ENCODE measurements around the gene PEX3.
A peak's percentile ranks its signal among the peaks of the same experiment; 100 is the strongest.

The PEX3 gene

DNA sequence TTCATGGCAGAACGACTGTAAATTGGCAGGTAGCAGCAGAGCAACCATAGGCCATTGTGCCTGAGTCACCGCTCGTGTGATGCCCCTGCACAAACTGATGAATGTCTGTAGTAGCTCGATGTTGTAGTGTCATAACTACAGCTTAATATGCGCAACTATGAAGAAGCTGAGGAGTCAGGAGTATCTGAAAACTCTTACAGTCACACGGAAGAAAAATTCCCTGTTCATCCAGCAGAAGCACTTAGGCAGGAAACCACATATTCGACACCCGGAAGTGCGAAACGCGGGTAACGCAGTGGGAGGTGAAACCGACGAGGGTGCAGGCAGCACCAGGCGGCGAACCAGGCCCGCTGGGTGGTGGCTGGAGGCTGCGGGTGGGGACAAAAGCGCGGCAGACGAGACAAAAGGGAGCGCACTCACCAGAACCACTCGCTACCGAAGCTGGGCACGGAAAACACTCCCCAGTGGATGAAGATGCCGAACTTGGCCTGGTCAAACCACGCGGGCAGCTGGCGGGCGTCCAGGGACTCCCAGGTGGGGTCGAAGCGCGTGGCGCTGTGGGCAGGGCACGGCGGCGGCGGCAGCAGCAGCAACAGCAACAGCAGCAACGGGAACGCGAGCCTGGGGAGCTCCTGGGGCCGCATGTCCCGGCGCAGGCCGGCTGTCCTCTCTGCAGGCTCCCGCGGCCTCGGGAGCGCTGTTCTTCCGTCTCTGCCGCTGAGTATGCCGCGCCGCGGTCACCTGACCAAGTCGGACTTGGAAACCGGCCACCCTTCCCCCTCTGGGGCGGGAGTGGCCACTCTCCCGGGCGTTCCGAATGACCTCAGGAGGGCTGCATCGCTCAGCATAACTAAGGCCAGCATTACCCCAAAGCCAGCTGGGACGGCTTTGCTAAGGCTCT lies 60.6 kb downstream of the PEX3 start, which contains the start of gene FUCA2:
Gene FUCA2, minus strand, starts transcription at position 730 of the 901 bp plus-strand sequence. Its CDS starts 86 bp downstream, at position 644.
- H3K27me3 ChIP-seq (ENCODE audit: insufficient read depth, poor library complexity, severe bottlenecking), result no peaks in the 10 kb centered on the region
- peak within 1 kb of the TSS; percentile 82 for H3K27ac ChIP-seq (replicated peaks)
- peak within 1 kb of the TSS; percentile 57 for H3K4me3 ChIP-seq (replicated peaks; ENCODE audit: insufficient read depth, low read length)
- TF ChIP-seq SPI1 (IDR thresholded peaks at IDR 0.05; ENCODE audit: borderline replicate concordance, low read depth) (no peak), REST (IDR thresholded peaks at IDR 0.05; ENCODE audit: insufficient replicate concordance, low read depth) (peak; percentile 57), GABPA (IDR thresholded peaks at IDR 0.05; ENCODE audit: low read depth) (peak; percentile 62), POLR2AphosphoS5 (IDR thresholded peaks at IDR 0.05; ENCODE audit: low read depth) (peak; percentile 68)
- peak; percentile 67 to 76 for DNase-seq (ENCODE audit: low read depth in 1 of 2, low spot score in 1 of 2)

GRCh38 chr6:143513410-143513809 lies 62.8 kb downstream of the PEX3 start:
- no peak overlapping the region for H3K27ac ChIP-seq (replicated peaks)
- TF ChIP-seq, protein P1, sequence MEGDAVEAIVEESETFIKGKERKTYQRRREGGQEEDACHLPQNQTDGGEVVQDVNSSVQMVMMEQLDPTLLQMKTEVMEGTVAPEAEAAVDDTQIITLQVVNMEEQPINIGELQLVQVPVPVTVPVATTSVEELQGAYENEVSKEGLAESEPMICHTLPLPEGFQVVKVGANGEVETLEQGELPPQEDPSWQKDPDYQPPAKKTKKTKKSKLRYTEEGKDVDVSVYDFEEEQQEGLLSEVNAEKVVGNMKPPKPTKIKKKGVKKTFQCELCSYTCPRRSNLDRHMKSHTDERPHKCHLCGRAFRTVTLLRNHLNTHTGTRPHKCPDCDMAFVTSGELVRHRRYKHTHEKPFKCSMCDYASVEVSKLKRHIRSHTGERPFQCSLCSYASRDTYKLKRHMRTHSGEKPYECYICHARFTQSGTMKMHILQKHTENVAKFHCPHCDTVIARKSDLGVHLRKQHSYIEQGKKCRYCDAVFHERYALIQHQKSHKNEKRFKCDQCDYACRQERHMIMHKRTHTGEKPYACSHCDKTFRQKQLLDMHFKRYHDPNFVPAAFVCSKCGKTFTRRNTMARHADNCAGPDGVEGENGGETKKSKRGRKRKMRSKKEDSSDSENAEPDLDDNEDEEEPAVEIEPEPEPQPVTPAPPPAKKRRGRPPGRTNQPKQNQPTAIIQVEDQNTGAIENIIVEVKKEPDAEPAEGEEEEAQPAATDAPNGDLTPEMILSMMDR (IDR thresholded peaks at IDR 0.05; ENCODE audit: insufficient read depth, low read length), result peak; percentile 24
- no peak for TF ChIP-seq SPI1 (IDR thresholded peaks at IDR 0.05; ENCODE audit: borderline replicate concordance, low read depth)
- no peak overlapping the region for H3K4me3 ChIP-seq (replicated peaks; ENCODE audit: insufficient read depth, low read length)
- DNase-seq (ENCODE audit: low read depth in 1 of 2, low spot score in 1 of 2), result peak in 1 of 2 experiments; percentile 43
- H3K27me3 ChIP-seq (ENCODE audit: insufficient read depth, poor library complexity, severe bottlenecking), result no peaks in the 10 kb centered on the region

DNA sequence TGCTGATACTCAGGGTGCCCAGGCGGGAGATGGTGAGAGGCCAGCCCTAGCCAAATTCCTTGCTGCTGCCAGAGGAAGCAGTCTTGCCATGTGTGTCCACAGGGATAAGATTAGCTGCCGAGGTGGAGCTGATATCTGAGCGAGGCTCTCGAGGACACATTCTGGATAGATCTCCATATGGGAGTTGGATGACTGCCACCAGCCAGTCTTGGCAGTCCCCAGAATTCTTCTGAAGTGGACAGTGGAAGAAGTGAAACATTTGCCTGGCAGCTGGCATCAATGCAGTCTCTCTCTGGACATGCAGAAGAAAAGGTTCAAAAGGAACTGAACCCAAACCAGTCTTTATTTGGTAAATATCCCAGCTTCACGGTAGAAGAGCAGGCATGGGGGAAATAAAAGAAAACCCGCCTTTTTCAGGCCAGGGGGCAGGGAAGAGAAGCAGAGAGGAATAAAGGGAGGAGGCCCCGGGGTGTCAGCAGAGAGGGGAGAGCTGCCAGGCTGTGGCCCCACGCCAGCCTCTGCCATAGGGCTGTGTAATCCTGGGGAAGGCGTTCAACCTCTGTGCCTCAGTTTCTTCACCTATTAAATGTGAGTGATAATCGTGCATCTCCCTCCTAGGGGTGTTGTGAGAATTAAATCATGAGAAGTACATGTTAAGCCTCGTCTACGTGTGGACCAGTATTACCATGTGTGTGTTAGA lies 64.6 kb downstream of the PEX3 start:
- H3K27me3 ChIP-seq (ENCODE audit: insufficient read depth, poor library complexity, severe bottlenecking), result no peaks in the 10 kb centered on the region
- H3K27ac ChIP-seq (replicated peaks), result no peak overlapping the region
- no peak overlapping the region for H3K4me3 ChIP-seq (replicated peaks; ENCODE audit: insufficient read depth, low read length)
- TF ChIP-seq GABPA (IDR thresholded peaks at IDR 0.05; ENCODE audit: low read depth), result no peak
- TF ChIP-seq REST (IDR thresholded peaks at IDR 0.05; ENCODE audit: insufficient replicate concordance, low read depth), result no peak
- TF ChIP-seq POLR2AphosphoS5 (IDR thresholded peaks at IDR 0.05; ENCODE audit: low read depth), result no peak
- TF ChIP-seq, protein P1 (IDR thresholded peaks at IDR 0.05; ENCODE audit: insufficient read depth, low read length), result no peak
- DNase-seq (ENCODE audit: low read depth in 1 of 2, low spot score in 1 of 2), result no peak

DNA sequence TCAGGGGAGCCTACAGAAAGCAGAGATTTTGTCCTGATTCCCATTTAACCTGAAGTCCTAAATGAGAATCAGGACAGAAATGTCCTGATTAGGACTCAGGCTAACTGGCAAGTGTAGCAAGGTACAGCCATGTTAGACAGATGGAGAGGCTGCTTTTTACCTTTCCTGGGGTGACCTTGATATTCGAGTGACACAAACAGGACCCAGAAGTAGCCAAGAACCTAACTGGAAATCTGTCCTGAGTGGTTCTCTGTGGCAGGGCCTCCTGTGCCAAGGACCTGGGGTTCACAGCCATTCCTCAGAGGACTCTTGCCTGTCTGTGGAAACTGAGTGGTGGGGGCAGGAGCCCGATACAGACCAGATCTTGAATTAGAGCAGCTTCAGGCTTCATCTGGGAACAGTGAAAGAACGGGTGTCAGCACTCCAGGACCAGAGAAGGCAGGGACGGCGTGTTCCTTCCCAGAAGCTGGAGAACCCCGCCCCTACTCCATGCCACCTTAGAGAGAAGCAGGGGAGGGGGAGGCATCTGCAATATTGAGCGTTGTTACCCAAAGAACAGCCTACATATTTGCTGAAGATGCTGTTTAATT lies 65.3 kb downstream of the PEX3 start:
- TF ChIP-seq SPI1 (IDR thresholded peaks at IDR 0.05; ENCODE audit: borderline replicate concordance, low read depth), result no peak
- TF ChIP-seq REST (IDR thresholded peaks at IDR 0.05; ENCODE audit: insufficient replicate concordance, low read depth), result no peak
- TF ChIP-seq POLR2AphosphoS5 (IDR thresholded peaks at IDR 0.05; ENCODE audit: low read depth), result no peak
- TF ChIP-seq, protein P1 (IDR thresholded peaks at IDR 0.05; ENCODE audit: insufficient read depth, low read length), result no peak
- no peak for TF ChIP-seq GABPA (IDR thresholded peaks at IDR 0.05; ENCODE audit: low read depth)
- H3K27ac ChIP-seq (replicated peaks), result no peak overlapping the region
- H3K27me3 ChIP-seq (ENCODE audit: insufficient read depth, poor library complexity, severe bottlenecking), result no peaks in the 10 kb centered on the region
- H3K4me3 ChIP-seq (replicated peaks; ENCODE audit: insufficient read depth, low read length), result no peak overlapping the region
- DNase-seq (ENCODE audit: low read depth in 1 of 2, low spot score in 1 of 2), result no peak

Data from HL-60 (cell line).